H9 (cell line): ENCODE measurements around the gene FOXK1. TPM values are rescaled to one million over a fixed set of nuclear protein-coding genes. Genes with fewer than 3 reads are reported as not detected.

Experiments
- DNase-seq: peaks from one replicate; pipeline ENCODE4 v3.0.0-alpha.2; 2017
- H2AFZ ChIP-seq: one replicate; pipeline ENCODE4 v1.6.1; 2013; ENCODE audit warnings: mild to moderate bottlenecking, low read length, control low read depth, moderate library complexity
- H2AK5ac ChIP-seq: 2 replicates; pipeline ENCODE4 v1.6.1; 2013; ENCODE audit warnings: low read length, control low read depth, mixed read lengths; ENCODE audit not compliant: insufficient read length
- H2BK120ac ChIP-seq: one replicate; pipeline ENCODE4 v1.6.1; 2013; ENCODE audit warnings: low read depth, mild to moderate bottlenecking, low read length, control low read depth, inconsistent platforms; ENCODE audit not compliant: poor library complexity, severe bottlenecking
- H2BK12ac ChIP-seq: 2 replicates; pipeline ENCODE4 v1.6.1; 2013; ENCODE audit warnings: low read length, control low read depth, mixed read lengths, low read depth; ENCODE audit not compliant: insufficient read length
- H2BK15ac ChIP-seq: 2 replicates; pipeline ENCODE4 v1.6.1; 2013; ENCODE audit warnings: low read depth, low read length, control low read depth
- H2BK20ac ChIP-seq: one replicate; pipeline ENCODE4 v1.6.1; 2013; ENCODE audit warnings: low read depth, mild to moderate bottlenecking, low read length, control low read depth, inconsistent platforms; ENCODE audit not compliant: poor library complexity, severe bottlenecking
- H2BK5ac ChIP-seq: 2 replicates; pipeline ENCODE4 v1.6.1; 2013; ENCODE audit warnings: low read length, control low read depth, mixed read lengths; ENCODE audit not compliant: insufficient read length
- H3K14ac ChIP-seq: 2 replicates; pipeline ENCODE4 v1.6.1; 2013; ENCODE audit warnings: low read length, control low read depth; ENCODE audit not compliant: insufficient read depth
- H3K18ac ChIP-seq: 2 replicates; pipeline ENCODE4 v1.6.1; 2013; ENCODE audit warnings: low read depth, mild to moderate bottlenecking, mixed read lengths, low read length, control low read depth; ENCODE audit not compliant: insufficient read length
- H3K23ac ChIP-seq: 2 replicates; pipeline ENCODE4 v1.6.1; 2013; ENCODE audit warnings: low read length, control low read depth, mixed read lengths, low read depth; ENCODE audit not compliant: insufficient read length
- H3K23me2 ChIP-seq: 2 replicates; pipeline ENCODE4 v1.6.1; 2013; ENCODE audit warnings: low read depth, mild to moderate bottlenecking, mixed read lengths, low read length, control low read depth; ENCODE audit not compliant: insufficient read length, poor library complexity, severe bottlenecking
- H3K27ac ChIP-seq: 2 replicates; pipeline ENCODE4 v1.5.1; 2013; ENCODE audit warnings: low read length, control low read depth, mixed read lengths, low read depth; ENCODE audit not compliant: insufficient read length
- H3K27me3 ChIP-seq: 2 replicates; pipeline ENCODE4 v1.6.1; 2013; ENCODE audit warnings: low read length, control low read depth, inconsistent platforms; ENCODE audit not compliant: insufficient read depth
- H3K4ac ChIP-seq: 2 replicates; pipeline ENCODE4 v1.6.1; 2013; ENCODE audit warnings: low read depth, mild to moderate bottlenecking, control low read depth, inconsistent platforms, low read length, moderate library complexity
- H3K4me1 ChIP-seq: 2 replicates; pipeline ENCODE4 v1.6.1; 2013; ENCODE audit warnings: low read length, control low read depth, inconsistent platforms; ENCODE audit not compliant: insufficient read depth
- H3K4me2 ChIP-seq: 2 replicates; pipeline ENCODE4 v1.6.1; 2013; ENCODE audit warnings: low read length, control low read depth, mixed read lengths; ENCODE audit not compliant: insufficient read length, insufficient read depth
- H3K56ac ChIP-seq: 2 replicates; pipeline ENCODE4 v1.6.1; 2013; ENCODE audit warnings: low read depth, mild to moderate bottlenecking, mixed read lengths, low read length, control low read depth; ENCODE audit not compliant: insufficient read length
- H3K79me1 ChIP-seq: 2 replicates; pipeline ENCODE4 v1.6.1; 2013; ENCODE audit warnings: low read depth, mild to moderate bottlenecking, moderate library complexity, low read length, control low read depth, inconsistent platforms; ENCODE audit not compliant: insufficient read depth, poor library complexity, severe bottlenecking
- H3K79me2 ChIP-seq: 2 replicates; pipeline ENCODE4 v1.6.1; 2013; ENCODE audit warnings: low read length, control low read depth, inconsistent platforms; ENCODE audit not compliant: insufficient read depth
- H3K9ac ChIP-seq: 2 replicates; pipeline ENCODE4 v1.6.1; 2013; ENCODE audit warnings: low read length, control low read depth, mixed read lengths; ENCODE audit not compliant: insufficient read length; ENCODE audit errors: extremely low read depth
- H3K9me3 ChIP-seq: one replicate; pipeline ENCODE4 v1.6.1; 2013; ENCODE audit warnings: low read depth, low read length, inconsistent platforms; ENCODE audit not compliant: control insufficient read depth
- H3T11ph ChIP-seq: one replicate; pipeline ENCODE4 v1.6.1; 2013; ENCODE audit warnings: mild to moderate bottlenecking, low read length, control low read depth, inconsistent platforms
- H4K20me1 ChIP-seq: one replicate; pipeline ENCODE4 v1.6.1; 2013; ENCODE audit not compliant: control insufficient read depth, insufficient read length, insufficient read depth
- H4K5ac ChIP-seq: 2 replicates; pipeline ENCODE4 v1.6.1; 2013; ENCODE audit warnings: low read depth, mild to moderate bottlenecking, mixed read lengths, low read length, control low read depth; ENCODE audit not compliant: insufficient read length
- H4K8ac ChIP-seq: replicated peaks from 2 replicates; pipeline ENCODE4 v1.6.1; 2013; ENCODE audit warnings: low read length, control low read depth, mixed read lengths, low read depth; ENCODE audit not compliant: insufficient read length
- H4K91ac ChIP-seq: 2 replicates; pipeline ENCODE4 v1.6.1; 2013; ENCODE audit warnings: low read depth, mild to moderate bottlenecking, moderate library complexity, mixed read lengths, low read length, control low read depth; ENCODE audit not compliant: insufficient read length
- H3K27ac Mint-ChIP-seq, 3 experiments: 2 replicates in 2 of 3; 3 replicates in 1 of 3; pipeline ENCODE4 v1.8.0; 2020 to 2021; ENCODE audit warnings: mixed read lengths in 3 of 3, mild to moderate bottlenecking in 1 of 3, moderate library complexity in 1 of 3
- H3K27me3 Mint-ChIP-seq: 2 replicates; pipeline ENCODE4 v1.8.0; 2021; ENCODE audit warnings: low read depth, mild to moderate bottlenecking, moderate library complexity, mixed read lengths
- H3K36me3 Mint-ChIP-seq, 3 experiments: 2 replicates in 2 of 3; 3 replicates in 1 of 3; pipeline ENCODE4 v1.8.0; 2020 to 2021; ENCODE audit warnings: low read depth in 3 of 3, mixed read lengths in 3 of 3; ENCODE audit not compliant: insufficient read depth in 1 of 3
- H3K4me1 Mint-ChIP-seq, 2 experiments: 2 replicates each; pipeline ENCODE4 v1.8.0; 2020; ENCODE audit warnings: mixed read lengths in 2 of 2
- H3K4me3 Mint-ChIP-seq, 2 experiments: 2 replicates in 1 of 2; 3 replicates in 1 of 2; pipeline ENCODE4 v1.8.0; 2020 to 2021; ENCODE audit warnings: mild to moderate bottlenecking in 2 of 2, mixed read lengths in 2 of 2, moderate library complexity in 1 of 2
- H3K9me3 Mint-ChIP-seq, 2 experiments: 2 replicates in 1 of 2; 3 replicates in 1 of 2; pipeline ENCODE4 v1.8.0; 2020; ENCODE audit warnings: mild to moderate bottlenecking in 2 of 2, mixed read lengths in 2 of 2, moderate library complexity in 1 of 2
- CTCF ChIP-seq: fragments of 200-600 bp; sonication (generic); conservative IDR thresholded peaks from 3 replicates; pipeline ENCODE4 v1.8.0; 2021; ENCODE audit warnings: antibody characterized with exemption, mild to moderate bottlenecking
- WGBS: extraction: QIAGEN DNeasy Blood & Tissue Kit; methylation state at CpG from one replicate; pipeline ENCODE4 v1.1.7; 2013; ENCODE audit warnings: missing lambda C conversion rate, low lambda C conversion rate, mixed read lengths; ENCODE audit not compliant: insufficient read length; ENCODE audit errors: extremely low coverage; 5-methylcytosine and 5-hydroxymethylcytosine counted together
- total RNA-seq: library from RNA; stranded (reverse); gene quantifications from 2 replicates; pipeline ENCODE4 v1.2.1, GENCODE V29; 2021

Gene FOXK1
- total RNA-seq, 1 experiment from 2014 or later = 14.4 TPM

- Histone ChIP-seq H2AK5ac (no peak overlapping the region), H4K20me1 (no peaks in the 10 kb centered on the region), H3K14ac (no peak overlapping the region), H2AFZ (no peak overlapping the region), H3K4ac (no peak overlapping the region), H3K9me3 (no peaks in the 10 kb centered on the region), H3K4me2 (no peak overlapping the region), H4K91ac (no peak overlapping the region), H3K9ac (no peak overlapping the region), H2BK20ac (no peak overlapping the region), H2BK15ac (no peak overlapping the region), H3K79me1 (no peaks in the 10 kb centered on the region), H3K23me2 (peaks cover 9% of the 10 kb centered on the region), H3K56ac (no peak overlapping the region), H2BK12ac (no peak overlapping the region), H3K18ac (no peak overlapping the region), H4K5ac (no peak overlapping the region), H3T11ph (no peak overlapping the region), H2BK5ac (no peak overlapping the region), H3K4me1 (no peaks in the 10 kb centered on the region; the same call in 1 of the 2 replicates), H4K8ac (no peak overlapping the region), H3K79me2 (no peaks in the 10 kb centered on the region), H3K27ac (no peak overlapping the region), H3K27me3 (peaks cover 5% of the 10 kb centered on the region; the same call in 1 of the 2 replicates), H2BK120ac (no peak overlapping the region), H3K23ac (no peak overlapping the region)
- no peak for DNase-seq
- Mint-ChIP-seq H3K27me3 (peaks cover 39% of the 10 kb centered on the region), H3K4me1 (peaks cover 12 to 17% of the 10 kb centered on the region in 2 experiments), H3K27ac (no peak overlapping the region), H3K9me3 (no peaks in the 10 kb centered on the region), H3K4me3 (no peak overlapping the region; a peak in 1 of 5 replicates), H3K36me3 (peaks cover 10 to 20% (median 19%) of the 10 kb centered on the region in 3 experiments)
- no peak for TF ChIP-seq CTCF
- WGBS = no CpG with 5 or more reads among the region's 11 CpGs
Observed at GRCh38 chr7:4747746-4748145, 65.7 kb downstream of the FOXK1 start.
